Limb (tissue), 2 donors: ENCODE measurements around the gene RCSD1.
"Not testable (repeated sequence)": the region's sequence is repeated elsewhere in the genome, so short reads cannot be mapped to it uniquely, and the experiment has no call there.

Experiments used
- DNase-seq, 2 donors: peaks; one replicate each; pipeline ENCODE4 v3.0.0-alpha.2; 2016; ENCODE audit errors: extremely low spot score in 2 of 2

RCSD1 gene

DNA sequence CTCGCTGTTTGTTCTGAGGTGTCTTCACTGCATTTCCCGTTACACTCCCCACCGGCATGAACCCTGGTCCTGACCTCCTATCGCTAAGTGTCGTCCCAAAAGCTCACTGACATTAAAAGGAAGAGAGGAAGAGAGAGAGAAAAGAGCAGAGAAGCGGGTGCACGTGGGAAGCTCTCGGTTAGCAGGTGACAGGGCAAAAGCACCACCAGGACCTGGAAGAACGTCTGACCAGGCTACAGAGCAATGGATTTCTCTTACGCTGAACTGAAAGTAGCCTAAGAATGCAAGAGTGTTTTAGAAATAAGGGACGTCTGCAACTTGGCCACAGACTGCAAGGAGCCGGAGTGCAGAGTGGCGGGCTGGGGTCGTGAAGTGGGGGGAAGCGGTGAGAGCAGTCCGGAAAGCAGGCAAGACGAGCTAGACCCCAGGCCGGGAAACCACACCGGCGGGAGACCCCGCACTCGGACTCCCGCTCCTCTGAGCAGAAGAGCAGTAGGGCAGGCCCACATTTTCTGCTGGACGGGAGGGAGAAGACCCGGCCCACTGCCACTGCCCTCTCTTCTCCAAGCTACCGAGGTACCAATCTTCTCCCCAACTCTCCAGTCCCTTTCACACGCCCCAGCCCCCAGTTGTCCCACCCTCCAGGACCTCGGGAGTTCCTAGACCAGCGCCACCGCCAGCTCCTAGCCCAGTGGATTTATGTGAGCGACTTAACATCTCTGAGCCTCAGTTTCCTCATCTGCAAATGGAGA lies 83.5 kb downstream of the RCSD1 start:
- DNase-seq: peak; percentile 29 to 61

DNA sequence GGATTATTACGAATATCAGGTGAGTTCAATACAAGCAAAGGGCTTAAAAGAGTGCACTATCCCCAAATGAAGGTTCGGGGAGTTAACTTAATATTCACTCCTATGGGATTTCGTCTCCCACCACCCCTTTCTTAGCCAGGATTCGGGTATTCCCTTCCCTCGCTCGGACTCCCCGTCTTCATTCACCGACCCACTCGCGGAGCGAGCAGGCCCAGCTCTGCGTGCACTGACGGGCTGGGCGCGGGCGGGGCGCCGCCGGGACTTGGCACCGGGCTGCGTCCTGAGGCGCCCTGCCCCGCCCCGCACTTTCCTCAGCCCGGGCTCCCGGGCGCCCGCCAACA lies 84.0 kb downstream of the RCSD1 start:
- DNase-seq: peak in 1 of 2 donors; percentile 66

DNA sequence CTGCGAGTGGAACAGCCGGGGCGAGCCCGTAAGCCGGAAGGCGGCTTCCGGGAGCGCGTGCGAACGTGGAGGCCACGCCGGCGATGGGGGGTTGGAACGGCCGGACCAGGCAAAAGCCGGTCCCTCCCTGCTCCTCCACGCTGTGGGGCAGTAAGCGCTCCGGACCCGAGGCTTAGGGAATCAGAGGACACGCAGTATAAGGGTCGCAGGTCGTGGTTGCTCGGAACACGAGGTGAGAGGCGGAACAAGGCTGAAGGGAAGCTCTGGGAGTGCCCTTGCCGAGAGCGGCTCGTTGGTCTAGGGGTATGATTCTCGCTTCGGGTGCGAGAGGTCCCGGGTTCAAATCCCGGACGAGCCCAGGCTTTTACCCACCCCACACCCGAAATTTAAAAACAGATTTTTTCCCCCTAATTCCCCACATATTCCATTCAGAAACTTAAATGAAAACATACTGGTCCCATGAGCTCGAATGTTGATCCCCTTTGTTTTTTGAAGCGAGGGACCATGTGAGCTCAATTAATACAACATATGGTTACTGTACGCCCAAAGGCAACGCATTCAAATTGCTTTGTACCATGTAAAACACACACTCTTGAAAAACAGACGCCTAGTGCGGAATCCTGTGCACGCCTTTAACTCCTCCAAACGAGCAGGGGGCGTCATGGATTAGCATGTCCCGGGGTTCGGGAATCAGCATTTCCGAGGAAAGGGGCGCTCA lies 84.6 kb downstream of the RCSD1 start:
- peak; percentile 86 to 95 for DNase-seq

DNA sequence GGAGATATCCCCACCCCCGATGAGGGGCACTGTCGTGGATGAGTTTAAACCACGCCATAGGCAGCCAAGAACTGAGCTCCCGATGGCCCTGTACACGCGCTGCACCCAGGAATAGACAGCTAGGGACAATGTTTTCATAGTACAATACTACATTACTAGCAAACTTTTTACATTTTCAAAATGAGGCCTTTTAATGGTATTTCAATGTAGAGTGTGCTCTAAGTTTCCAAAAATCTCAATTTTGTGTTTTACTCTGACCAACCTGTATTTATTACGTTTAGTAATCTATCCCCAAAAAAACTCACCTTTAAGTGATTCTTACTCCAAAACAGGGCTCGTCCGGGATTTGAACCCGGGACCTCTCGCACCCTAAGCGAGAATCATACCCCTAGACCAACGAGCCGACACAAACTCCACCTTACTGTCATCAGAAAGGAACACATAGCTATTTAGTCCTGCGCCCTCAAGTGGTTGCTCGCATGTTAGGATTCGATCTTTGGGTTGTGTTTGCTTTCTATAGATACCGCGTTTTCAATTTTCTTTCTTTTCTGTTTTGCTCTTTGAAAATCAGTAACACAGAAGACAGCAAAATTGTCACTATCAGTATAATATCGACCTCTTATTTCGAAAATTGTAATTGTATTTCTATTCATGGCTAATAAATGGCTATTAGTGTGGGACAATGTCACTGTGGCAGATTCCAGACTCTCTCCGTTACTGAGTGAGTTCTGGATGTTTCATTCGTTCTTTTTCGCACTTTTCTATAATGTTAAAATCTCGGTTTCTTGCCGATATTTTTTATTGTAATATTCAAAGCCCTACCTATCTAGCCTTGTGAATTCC lies 85.3 kb downstream of the RCSD1 start:
- DNase-seq: peak; percentile 88 to 91

DNA sequence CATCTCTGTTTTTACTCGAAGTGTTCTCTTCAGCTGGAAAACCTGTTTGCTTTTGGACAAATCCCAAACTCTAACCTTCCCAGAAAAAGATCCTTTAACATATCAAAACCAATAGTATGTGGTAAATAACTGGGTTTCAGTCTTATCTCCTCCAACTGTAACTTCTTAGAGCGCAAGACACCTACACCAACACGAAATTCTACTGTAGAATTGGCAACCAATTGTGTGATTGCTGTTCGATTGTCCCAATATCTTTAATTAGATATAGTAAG lies 85.9 kb downstream of the RCSD1 start:
- DNase-seq: peak in 1 of 2 donors; percentile 28

DNA sequence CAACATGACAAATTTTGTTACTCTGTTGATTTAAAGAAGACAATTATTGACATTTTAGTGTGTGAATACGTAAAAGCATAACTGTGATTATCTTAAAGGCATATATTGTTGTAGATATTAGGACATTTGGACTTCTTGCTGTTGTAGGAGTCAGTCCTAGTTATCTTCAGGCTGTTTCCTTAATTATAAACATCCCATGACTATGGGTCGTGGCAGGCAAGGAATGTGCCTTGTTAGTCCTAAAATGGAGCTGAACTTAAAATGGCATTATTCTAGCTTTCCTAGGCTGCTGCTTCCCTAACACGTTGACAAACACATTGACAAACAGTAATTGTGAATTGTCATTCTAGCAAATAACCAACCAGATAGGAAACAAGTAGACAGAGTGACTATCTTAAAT lies 87.3 kb downstream of the RCSD1 start:
- no peak for DNase-seq

DNA sequence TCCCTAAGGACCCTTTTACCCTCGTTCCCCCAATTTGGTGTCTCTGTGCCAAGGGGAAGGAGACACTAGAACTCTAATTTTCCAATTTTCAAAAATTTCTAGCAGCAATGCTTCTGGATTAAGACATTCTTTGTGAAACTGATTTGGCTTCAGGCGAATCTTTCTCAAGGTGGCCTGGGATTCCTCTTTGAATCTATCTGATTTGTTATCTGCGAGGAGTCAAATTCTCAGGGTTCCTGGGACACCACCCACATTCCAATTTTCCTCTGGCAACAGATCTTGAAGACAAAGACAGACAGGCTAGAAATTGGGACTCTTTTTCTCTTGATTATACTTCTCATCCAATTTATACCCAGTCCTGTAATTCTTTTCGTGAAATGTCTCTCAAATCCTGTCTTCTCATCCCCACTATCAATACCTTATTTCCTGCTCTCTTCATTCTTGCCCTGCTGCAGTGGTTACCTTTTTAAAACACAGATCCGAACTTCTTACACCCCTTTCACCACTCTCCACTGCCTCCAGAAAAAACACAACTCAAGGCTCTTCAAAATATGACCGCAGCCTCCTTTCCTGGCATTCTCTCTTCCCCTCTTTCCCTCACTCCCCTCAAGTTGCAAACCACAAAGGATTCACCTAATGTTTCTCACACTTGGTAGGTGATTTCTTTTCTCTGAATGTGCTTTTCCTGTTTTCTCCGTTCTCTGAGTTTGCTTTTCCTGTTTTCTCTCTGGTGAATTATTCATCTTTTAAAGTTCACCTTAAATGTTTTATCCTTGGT lies 89.1 kb downstream of the RCSD1 start:
- no peak for DNase-seq

DNA sequence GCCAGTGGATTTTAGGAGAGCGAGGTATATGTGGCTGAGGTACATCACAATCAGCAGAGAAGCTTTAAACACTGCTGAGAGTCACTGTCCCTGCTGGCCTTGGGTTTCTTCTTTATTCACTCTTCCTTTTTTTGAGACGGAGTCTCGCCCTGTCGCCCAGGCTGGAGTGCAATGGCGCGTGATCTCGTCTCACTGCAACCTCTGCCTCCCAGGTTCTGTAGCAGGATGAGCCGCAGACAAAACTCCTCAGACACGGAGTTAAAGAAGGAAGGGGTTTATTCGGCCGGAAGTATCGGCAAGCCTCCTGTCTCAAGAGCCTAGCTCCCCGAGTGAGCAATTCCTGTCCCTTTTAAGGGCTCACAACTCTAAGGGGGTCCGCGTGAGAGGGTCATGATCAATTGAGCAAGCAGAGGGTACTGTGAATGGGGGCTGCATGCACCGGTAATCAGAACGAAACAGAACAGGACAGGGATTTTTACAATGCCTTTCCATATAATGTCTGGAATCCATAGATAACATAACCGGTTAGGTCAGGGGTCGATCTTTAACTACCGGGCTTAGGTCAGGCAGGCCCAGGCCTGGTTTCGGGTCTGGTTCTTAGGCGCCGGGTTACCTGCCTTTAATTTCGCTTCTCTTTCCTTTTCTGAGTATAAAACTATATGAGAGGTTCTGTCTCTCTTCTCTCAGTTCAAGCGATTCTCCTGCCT lies 89.8 kb downstream of the RCSD1 start:
- not testable (repeated sequence) for DNase-seq

DNA sequence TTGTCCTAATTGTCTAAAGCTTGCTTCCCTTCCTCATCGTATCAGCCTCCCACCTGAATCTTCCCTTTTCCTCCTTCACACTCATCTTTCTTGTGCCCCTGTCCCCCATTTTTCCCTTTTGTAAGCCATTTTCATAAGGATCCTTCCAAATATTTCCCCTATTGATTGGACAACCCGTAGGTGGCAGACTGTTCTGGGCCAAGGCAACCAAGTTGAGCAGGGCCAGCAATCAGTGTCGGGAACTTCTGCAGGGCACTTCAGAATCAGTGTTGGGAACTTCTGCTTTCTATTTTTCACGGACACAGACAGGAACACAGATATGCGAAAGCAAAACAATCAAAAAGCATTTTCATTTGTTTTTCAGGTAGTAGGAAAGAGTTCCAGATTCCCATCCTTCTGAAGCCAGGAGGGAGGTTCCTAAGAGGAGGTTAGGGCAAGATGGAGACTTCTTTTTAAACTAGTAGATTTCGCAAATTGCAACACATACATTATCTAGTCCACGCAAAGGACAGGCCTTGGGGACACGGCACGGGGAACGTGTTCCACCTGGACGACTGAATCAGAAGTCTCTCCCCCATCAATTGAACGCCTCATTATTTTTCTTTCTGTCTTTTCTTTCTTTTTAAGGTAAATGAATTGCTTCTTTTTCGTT lies 91.1 kb downstream of the RCSD1 start:
- peak; percentile 34 to 35 for DNase-seq

DNA sequence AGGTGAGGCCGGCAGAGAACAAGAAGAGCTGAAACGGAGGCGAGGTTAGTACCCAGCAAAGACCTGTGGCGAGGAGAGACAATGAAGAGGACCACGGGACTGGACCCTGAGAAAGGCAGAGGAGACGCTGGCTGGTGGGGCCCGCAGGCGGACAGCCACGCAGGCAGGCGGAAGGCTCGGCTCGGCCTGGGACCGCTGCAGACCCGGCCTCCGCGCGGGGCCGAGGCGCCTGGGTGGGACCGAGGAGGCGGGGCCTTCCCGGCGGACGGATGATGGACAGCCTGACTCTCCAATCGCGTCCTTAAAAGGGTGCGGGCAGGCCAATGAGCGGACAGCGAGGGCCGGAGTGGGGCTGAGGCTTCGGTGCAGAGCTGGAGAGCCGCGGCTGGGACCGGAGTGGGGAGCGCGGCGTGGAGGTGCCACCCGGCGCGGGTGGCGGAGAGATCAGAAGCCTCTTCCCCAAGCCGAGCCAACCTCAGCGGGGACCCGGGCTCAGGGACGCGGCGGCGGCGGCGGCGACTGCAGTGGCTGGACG lies 91.7 kb downstream of the RCSD1 start, which contains the start of gene MPZL1:
Gene MPZL1, plus strand, starts transcription at position 366 of the 535 bp plus-strand sequence. CDS start 170 bp downstream, outside the sequence.
- DNase-seq: peak; percentile 94 to 98

DNA sequence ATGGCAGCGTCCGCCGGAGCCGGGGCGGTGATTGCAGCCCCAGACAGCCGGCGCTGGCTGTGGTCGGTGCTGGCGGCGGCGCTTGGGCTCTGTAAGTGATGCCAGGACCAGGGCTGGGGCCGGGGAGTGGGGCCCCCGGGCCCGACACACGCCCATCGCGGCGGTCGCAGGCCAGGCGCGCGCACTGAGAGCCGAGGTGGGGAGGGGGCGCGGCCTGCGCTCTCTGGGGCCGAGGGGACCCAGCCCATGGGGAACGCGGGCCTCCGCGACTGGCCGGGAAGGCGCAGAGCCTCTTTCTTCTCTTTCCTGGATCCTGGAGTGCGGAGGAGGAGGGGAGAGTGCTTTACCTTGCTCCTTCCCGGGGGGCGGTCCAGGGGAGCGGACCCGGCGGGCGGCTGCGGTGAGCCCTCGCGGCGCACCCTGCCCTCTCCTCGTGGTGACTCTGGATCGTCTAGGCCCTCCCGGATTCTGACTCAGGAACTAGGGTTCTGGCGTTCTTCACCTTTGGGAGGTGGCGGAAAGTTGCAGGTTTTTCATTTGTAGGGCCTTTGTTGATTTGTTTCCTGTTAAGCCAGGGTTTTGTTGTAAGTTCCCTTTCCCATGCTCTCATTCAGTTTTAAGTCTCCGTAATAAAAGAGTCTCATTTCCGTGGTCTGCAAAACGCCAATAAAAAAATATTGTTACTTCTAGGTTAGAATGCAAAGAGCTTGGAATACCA lies 92.3 kb downstream of the RCSD1 start:
- no peak for DNase-seq

DNA sequence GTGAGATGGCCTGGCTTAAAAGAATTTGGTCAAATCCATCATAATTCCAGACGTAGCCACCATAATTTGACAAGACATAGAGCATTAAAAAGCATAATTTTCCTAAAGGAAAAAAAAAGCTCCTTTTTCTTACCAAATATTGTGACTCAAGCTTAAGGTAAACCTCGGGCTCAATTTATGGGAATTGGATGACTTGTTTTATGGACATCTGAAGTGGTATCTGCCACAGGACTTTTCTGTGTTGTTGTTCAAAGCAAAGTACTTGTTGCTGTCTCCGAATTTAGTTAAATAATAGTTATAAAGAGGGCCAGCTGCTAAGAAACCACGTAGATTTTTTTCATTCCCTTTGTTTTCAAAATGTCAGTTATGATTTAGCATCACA lies 92.8 kb downstream of the RCSD1 start:
- no peak for DNase-seq

DNA sequence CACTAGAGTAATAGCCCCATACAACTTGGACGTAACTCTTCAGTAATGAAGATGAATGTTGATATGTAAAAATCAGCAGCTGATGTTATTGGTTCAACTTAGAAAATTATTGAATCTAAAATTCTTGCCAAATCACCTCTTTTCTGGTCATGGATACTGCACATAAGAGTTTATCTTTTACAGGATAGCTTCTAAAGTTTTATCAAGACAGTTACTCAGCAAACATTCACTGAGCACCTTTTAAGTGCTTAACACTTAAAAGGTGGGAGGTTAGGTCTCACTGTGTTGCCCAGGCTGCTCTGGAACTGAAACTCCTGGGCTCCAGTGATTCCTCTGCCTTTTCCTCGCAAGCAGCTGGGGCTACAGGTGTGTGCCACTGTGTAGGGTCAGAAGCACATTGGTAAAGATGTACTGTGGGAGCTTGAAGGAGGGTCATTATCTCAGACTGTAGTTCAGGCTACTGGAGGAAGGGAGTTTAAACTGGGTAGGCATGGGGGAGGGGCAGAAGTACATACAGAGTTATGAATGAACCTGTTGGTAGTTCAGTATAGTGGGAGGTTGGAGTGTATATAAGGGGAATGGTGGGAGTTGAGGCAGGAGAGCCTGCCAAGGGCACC lies 93.8 kb downstream of the RCSD1 start:
- DNase-seq: no peak

DNA sequence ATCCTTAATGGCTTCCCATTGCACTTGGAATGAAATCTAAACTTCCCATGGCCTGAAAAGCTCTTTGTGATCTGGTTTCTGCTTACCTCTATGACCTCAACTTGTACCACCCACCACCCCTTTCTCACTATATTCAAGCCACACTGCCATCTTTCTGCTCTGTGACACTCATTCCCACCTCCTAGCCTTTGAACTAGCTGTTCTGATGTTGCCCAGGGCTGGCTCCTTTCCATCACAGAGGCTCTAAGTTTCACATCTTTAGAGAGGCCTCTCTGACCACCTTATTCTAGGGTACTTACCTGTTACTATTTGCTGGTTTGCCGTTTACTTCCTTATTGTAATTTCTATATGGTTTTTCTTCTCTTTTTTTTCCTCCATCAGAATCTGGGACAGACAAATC lies 96.0 kb downstream of the RCSD1 start:
- DNase-seq: no peak

DNA sequence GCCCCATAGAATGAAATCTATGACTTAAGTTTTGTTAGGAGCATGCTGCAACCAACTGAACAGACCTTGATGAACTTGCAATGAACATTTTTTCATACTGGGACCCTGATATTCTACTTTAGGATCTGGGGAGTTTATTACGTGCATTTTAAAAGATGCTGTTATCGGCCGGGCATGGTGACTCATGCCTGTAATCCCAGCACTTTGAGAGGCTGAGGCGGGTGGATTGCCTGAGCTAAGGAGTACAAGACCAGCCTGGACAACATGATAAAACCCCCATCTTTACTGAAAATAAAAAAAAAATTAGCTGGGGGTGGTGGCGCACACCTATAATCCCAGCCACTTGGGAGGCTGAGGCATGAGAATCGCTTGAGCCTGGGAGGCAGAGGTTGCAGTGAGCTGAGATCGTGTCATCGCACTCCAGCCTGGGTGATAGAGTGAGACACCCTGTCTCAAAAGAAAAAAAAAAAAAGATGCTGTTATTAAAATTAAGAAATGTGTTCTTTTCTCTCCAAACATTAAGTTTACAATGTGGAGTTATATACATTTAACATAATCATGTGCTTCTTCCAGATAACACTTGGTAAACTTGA lies 98.9 kb downstream of the RCSD1 start:
- DNase-seq: no peak

DNA sequence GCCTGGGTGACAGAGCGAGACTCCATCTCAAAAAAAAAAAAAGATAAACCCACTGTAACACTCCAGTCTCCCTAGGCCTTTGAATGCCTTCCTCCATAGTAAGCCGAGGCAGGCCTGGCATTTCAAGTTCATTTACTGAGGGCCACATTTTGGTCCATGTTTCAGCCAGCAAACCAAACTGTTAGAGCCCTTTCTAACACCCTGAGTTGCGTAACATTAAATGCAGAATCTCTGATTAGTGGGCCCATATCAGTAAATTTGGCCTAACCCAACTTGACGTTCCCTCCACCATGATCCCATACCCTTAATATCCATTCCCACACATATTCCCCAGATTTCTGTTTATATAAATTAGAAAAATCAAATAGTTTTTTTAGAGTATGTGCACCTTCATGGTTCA lies 104.2 kb downstream of the RCSD1 start:
- DNase-seq: no peak

DNA sequence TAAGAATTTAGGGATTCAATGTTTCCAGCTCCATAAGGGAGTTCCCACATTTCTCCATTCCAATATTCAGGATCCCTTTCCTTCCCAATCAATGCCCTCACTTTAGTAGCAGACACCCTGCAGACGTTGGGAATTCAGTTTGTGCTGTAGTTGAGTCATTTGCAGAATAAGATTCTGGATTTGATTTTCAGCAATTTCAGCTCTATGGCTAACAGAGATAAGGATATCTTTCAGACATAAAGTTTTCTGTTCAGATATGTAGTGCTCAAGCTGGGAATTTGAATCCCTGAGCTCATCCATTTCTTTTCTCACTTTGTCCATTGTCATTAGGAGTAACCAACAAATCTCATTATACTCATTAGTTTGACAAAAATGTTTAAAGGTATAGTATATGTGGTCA lies 104.8 kb downstream of the RCSD1 start:
- DNase-seq: no peak

DNA sequence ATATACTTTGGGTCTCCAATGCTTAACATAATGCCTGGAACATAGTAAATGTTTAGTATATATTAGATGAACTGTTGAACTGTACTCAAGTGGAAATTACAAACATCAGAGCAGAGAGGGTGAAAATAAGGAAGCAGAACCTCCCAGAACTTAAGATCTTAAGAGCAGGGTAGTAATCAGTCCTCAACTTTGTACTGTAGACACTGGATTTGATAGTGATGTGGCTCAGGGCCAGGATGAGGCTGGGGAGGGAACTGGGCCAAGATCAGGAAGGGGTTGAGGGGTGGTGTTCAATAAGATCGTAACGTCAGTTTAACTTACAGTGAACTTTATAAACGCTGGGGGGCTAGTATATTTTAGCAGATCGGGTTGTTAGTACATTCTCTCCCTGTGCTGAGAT lies 107.1 kb downstream of the RCSD1 start:
- no peak for DNase-seq

DNA sequence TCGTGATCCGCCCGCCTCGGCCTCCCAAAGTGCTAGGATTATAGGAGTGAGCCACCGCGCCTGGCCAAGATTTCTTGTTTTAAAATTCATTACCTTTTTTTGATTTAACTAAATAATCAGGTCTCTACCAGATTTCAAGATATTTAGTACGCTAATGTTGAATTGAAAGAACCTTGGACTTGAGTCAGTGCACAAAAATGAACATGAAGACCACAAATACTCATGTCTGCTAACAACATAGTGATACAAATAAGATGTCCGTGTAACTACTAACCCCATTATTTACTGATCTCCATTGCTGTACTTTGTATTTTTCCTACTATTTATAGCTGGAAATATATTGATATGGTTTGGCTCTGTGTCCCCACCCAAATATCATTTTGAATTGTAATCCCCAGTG lies 108.1 kb downstream of the RCSD1 start:
- no peak for DNase-seq
